ENCODE measurements around the gene NXPH2.
"Not testable (repeated sequence)": the region's sequence is repeated elsewhere in the genome, so short reads cannot be mapped to it uniquely, and the experiment has no call there.

NXPH2 gene

GRCh38 chr2:138752197-138752956 lies 27.8 kb downstream of the NXPH2 start:
- Mint-ChIP-seq H3K27ac (no peak overlapping the region), H3K27me3 (ENCODE audit: low read depth, poor library complexity) (no peaks in the 10 kb centered on the region), H3K36me3 (ENCODE audit: low read depth) (no peaks in the 10 kb centered on the region), H3K9me3 (no peaks in the 10 kb centered on the region), H3K4me1 (no peaks in the 10 kb centered on the region), H3K4me3 (no peak overlapping the region)
- TF ChIP-seq, protein P1, sequence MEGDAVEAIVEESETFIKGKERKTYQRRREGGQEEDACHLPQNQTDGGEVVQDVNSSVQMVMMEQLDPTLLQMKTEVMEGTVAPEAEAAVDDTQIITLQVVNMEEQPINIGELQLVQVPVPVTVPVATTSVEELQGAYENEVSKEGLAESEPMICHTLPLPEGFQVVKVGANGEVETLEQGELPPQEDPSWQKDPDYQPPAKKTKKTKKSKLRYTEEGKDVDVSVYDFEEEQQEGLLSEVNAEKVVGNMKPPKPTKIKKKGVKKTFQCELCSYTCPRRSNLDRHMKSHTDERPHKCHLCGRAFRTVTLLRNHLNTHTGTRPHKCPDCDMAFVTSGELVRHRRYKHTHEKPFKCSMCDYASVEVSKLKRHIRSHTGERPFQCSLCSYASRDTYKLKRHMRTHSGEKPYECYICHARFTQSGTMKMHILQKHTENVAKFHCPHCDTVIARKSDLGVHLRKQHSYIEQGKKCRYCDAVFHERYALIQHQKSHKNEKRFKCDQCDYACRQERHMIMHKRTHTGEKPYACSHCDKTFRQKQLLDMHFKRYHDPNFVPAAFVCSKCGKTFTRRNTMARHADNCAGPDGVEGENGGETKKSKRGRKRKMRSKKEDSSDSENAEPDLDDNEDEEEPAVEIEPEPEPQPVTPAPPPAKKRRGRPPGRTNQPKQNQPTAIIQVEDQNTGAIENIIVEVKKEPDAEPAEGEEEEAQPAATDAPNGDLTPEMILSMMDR (IDR thresholded peaks at IDR 0.05), result no peak
- DNase-seq, result no peak

GRCh38 chr2:138744713-138745112 lies 35.5 kb downstream of the NXPH2 start:
- TF ChIP-seq, protein P1 (IDR thresholded peaks at IDR 0.05), result no peak
- no peak overlapping the region for H3K27ac Mint-ChIP-seq
- no peaks in the 10 kb centered on the region for H3K9me3 Mint-ChIP-seq
- H3K27me3 Mint-ChIP-seq (ENCODE audit: low read depth, poor library complexity), result no peaks in the 10 kb centered on the region
- DNase-seq, result no peak
- H3K4me1 Mint-ChIP-seq, result peaks cover 5% of the 10 kb centered on the region
- no peak overlapping the region for H3K4me3 Mint-ChIP-seq
- H3K36me3 Mint-ChIP-seq (ENCODE audit: low read depth), result no peaks in the 10 kb centered on the region

- DNase-seq, result no peak
These were observed 37.6 kb downstream of the NXPH2 start for GRCh38 chr2:138742441-138743057.

DNA sequence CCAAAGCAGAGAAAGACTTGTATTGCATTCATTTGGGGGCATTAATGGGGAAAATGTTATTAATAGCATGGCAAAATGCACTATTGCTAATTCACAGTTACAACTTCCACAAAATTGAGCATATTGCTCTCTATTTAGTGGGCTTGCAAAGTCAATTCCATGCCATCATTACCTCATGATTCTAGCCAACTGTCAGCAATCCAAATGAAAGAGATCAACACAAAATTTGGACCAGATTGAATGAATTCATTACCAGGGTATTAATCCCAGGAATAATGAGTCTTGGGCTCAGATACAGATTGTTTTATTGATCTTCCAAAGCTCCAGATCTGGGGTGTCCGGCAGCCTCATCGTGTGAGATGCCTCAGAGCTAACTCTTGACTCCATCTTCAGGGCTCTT lies 38.3 kb downstream of the NXPH2 start:
- no peak overlapping the region for H3K4me3 Mint-ChIP-seq
- TF ChIP-seq, protein P1 (IDR thresholded peaks at IDR 0.05), result no peak
- H3K27me3 Mint-ChIP-seq (ENCODE audit: low read depth, poor library complexity), result no peaks in the 10 kb centered on the region
- no peak overlapping the region for H3K27ac Mint-ChIP-seq
- no peak for DNase-seq
- peaks cover 5% of the 10 kb centered on the region for H3K36me3 Mint-ChIP-seq (ENCODE audit: low read depth)
- peaks cover 5% of the 10 kb centered on the region for H3K4me1 Mint-ChIP-seq
- peaks cover 13% of the 10 kb centered on the region for H3K9me3 Mint-ChIP-seq

More at GRCh38 chr2:138742441-138743057, 37.6 kb downstream of the NXPH2 start:
- H3K4me1 Mint-ChIP-seq, result peaks cover 5% of the 10 kb centered on the region
- H3K27me3 Mint-ChIP-seq (ENCODE audit: low read depth, poor library complexity), result no peaks in the 10 kb centered on the region
- no peaks in the 10 kb centered on the region for H3K36me3 Mint-ChIP-seq (ENCODE audit: low read depth)
- H3K4me3 Mint-ChIP-seq, result no peak overlapping the region
- TF ChIP-seq, protein P1 (IDR thresholded peaks at IDR 0.05), result no peak
- H3K9me3 Mint-ChIP-seq, result peaks cover 6% of the 10 kb centered on the region
- no peak overlapping the region for H3K27ac Mint-ChIP-seq

- H3K4me3 Mint-ChIP-seq; H3K27ac Mint-ChIP-seq; H3K36me3 Mint-ChIP-seq (ENCODE audit: low read depth); H3K4me1 Mint-ChIP-seq; DNase-seq; H3K27me3 Mint-ChIP-seq (ENCODE audit: low read depth, poor library complexity): not testable (repeated sequence)
- peaks cover 40% of the 10 kb centered on the region for H3K9me3 Mint-ChIP-seq
These were observed 43.1 kb downstream of the NXPH2 start for GRCh38 chr2:138737009-138737554.

- peaks cover 35% of the 10 kb centered on the region for H3K9me3 Mint-ChIP-seq
- no peak overlapping the region for H3K4me3 Mint-ChIP-seq
- no peaks in the 10 kb centered on the region for H3K4me1 Mint-ChIP-seq
- TF ChIP-seq, protein P1 (IDR thresholded peaks at IDR 0.05), result no peak
- H3K36me3 Mint-ChIP-seq (ENCODE audit: low read depth), result peaks cover 8% of the 10 kb centered on the region
- DNase-seq, result no peak
- H3K27me3 Mint-ChIP-seq (ENCODE audit: low read depth, poor library complexity), result no peaks in the 10 kb centered on the region
- H3K27ac Mint-ChIP-seq, result no peak overlapping the region
These were observed 47.5 kb downstream of the NXPH2 start for GRCh38 chr2:138732651-138733050.

Measured in nephron progenitor cell (in vitro differentiated cells).